RWPE2 (cell line): ENCODE data around the gene CDH20.

Experiments
- ATAC-seq: fragments of 200-7000 bp; cut with Tn5 transposase; 3 replicates; pipeline ENCODE4 v1.9.1; 2021; ENCODE audit warnings: low read depth
- DNase-seq: peaks from one replicate; pipeline ENCODE4 v3.0.0-alpha.2; 2020; ENCODE audit warnings: low spot score
- H3K27ac ChIP-seq: fragments of 450-650 bp; 2 replicates; pipeline ENCODE4 v1.5.1; 2017; ENCODE audit warnings: mild to moderate bottlenecking; ENCODE audit not compliant: poor library complexity, severe bottlenecking
- H3K27me3 ChIP-seq: fragments of 250-450 bp; sonication (Bioruptor Pico); 2 replicates; pipeline ENCODE4 v1.5.1; 2021; ENCODE audit warnings: mild to moderate bottlenecking, moderate library complexity; ENCODE audit not compliant: insufficient read depth, poor library complexity, severe bottlenecking
- H3K36me3 ChIP-seq: fragments of 250-450 bp; sonication (Bioruptor Pico); 2 replicates; pipeline ENCODE4 v1.5.1; 2020; ENCODE audit warnings: low read depth, mild to moderate bottlenecking, moderate library complexity
- H3K4me1 ChIP-seq: fragments of 250-450 bp; sonication (Bioruptor Pico); 2 replicates; pipeline ENCODE4 v1.5.1; 2021; ENCODE audit warnings: mild to moderate bottlenecking, moderate library complexity; ENCODE audit not compliant: insufficient read depth, poor library complexity, severe bottlenecking
- H3K4me3 ChIP-seq: fragments of 250-450 bp; sonication (Bioruptor Pico); 2 replicates; pipeline ENCODE4 v1.5.1; 2021; ENCODE audit warnings: mild to moderate bottlenecking, moderate library complexity; ENCODE audit not compliant: severe bottlenecking
- H3K9me3 ChIP-seq: fragments of 250-450 bp; sonication (Bioruptor Pico); 2 replicates; pipeline ENCODE4 v1.5.1; 2021; ENCODE audit warnings: mild to moderate bottlenecking, moderate library complexity; ENCODE audit not compliant: severe bottlenecking
- TF ChIP-seq, protein P1 (sequence below): fragments of 450-650 bp; IDR thresholded peaks from one replicate; pipeline ENCODE4 v1.5.1; 2017; ENCODE audit warnings: mild to moderate bottlenecking, moderate library complexity; ENCODE audit not compliant: poor library complexity, severe bottlenecking

Gene CDH20

DNA sequence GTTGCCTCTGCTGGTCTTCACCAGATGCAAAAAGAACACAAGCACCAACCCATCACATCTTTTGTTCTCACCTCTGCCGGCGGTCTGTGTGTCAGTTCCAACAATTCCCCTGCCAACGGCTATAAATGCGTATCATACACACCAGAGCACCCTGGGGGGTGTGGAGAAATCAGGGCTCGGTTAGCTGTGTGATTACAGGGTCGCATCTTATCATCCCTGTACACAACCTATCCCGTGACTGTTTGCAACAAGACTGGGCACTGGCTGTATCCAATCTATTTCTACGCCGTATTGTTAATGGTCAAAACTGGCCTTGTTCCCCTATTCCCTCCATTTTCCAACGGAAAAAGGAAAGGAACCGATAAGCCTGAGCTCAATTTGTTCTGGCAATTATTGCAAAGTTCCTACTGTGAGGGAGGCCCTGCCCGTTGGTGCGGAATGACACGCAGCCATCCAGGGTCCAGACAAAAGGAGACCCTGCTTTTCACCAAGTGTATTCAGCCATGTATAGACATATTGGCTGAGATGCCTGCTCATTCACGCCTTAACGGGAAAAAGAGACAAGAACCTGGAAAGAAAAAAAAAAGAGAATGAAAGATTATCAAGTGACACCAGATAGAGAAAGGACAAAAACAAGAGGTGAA, 136.9 kb downstream of the CDH20 start:
- Histone ChIP-seq H3K4me1 (no peaks in the 10 kb centered on the region), H3K36me3 (no peaks in the 10 kb centered on the region), H3K27me3 (peaks cover 24% of the 10 kb centered on the region), H3K4me3 (no peak overlapping the region), H3K9me3 (no peaks in the 10 kb centered on the region), H3K27ac (no peak overlapping the region)
- DNase-seq = no peak
- TF ChIP-seq, protein P1, sequence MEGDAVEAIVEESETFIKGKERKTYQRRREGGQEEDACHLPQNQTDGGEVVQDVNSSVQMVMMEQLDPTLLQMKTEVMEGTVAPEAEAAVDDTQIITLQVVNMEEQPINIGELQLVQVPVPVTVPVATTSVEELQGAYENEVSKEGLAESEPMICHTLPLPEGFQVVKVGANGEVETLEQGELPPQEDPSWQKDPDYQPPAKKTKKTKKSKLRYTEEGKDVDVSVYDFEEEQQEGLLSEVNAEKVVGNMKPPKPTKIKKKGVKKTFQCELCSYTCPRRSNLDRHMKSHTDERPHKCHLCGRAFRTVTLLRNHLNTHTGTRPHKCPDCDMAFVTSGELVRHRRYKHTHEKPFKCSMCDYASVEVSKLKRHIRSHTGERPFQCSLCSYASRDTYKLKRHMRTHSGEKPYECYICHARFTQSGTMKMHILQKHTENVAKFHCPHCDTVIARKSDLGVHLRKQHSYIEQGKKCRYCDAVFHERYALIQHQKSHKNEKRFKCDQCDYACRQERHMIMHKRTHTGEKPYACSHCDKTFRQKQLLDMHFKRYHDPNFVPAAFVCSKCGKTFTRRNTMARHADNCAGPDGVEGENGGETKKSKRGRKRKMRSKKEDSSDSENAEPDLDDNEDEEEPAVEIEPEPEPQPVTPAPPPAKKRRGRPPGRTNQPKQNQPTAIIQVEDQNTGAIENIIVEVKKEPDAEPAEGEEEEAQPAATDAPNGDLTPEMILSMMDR = no peak
- ATAC-seq = no peak

DNA sequence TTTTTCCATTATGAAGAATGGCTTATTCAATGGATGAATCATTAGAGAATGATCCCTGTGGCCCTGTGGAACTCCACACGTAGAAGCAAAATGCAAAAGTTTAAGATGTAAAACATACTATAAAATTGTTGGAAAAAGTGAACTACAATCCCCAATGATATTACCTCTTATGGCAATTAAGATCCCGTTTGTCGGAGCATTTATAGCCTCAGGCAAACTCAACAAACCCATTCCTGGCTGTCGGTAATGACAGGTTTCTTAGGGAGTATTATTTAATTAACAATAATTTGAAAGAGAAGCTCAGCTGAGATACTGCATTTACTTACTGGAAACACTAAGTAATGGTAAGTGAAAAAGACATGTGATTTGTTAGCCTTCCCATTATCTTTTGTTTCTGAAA, 138.3 kb downstream of the CDH20 start:
- ATAC-seq (no peak), DNase-seq (no peak)
- TF ChIP-seq, protein P1 = no peak
- Histone ChIP-seq H3K4me3 (no peak overlapping the region), H3K4me1 (no peaks in the 10 kb centered on the region), H3K27me3 (peaks cover 24% of the 10 kb centered on the region), H3K27ac (no peak overlapping the region), H3K9me3 (no peaks in the 10 kb centered on the region), H3K36me3 (no peaks in the 10 kb centered on the region)

DNA sequence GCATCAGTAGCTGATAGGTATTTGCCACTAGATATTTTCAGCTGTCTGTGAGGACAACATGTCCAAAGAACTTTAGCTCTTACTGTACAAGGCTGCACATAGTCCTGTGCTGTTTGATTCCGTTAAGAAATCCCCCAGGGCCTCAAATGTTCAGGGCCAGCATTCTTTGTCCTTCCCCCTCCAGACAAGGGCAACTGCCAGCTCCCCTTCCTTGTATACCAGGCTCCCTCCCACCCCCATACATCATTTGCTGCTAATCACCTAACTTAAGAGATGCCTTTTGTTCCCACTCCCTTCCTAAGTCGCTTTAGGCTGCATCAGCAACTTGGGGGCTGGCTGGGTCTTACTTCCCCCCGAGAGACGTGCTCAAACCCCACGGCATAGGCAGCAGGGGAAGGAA, 138.7 kb downstream of the CDH20 start:
- Histone ChIP-seq H3K36me3 (no peaks in the 10 kb centered on the region), H3K27me3 (peaks cover 24% of the 10 kb centered on the region), H3K4me1 (no peaks in the 10 kb centered on the region), H3K27ac (no peak overlapping the region), H3K9me3 (no peaks in the 10 kb centered on the region), H3K4me3 (no peak overlapping the region)
- no peak for DNase-seq
- ATAC-seq = no peak
- TF ChIP-seq, protein P1 = no peak

DNA sequence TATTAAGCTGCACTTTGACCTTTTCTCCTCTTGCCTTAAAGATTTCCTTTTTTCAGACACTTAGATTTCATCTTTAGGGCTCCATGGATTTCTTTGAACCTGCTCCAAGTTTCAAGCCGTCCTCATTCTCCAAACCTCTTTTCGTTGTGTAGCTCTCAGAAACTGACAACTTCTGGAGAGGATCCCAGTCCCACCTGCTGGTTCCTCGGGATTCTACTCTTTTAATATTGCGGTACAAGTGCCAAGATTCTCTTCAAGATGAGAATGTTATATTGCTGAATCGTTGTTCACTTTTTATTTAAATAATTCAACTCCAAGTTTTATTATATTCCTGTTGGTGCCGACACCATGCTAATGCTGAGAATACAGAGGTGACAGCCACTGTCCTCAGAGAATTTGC, 141.1 kb downstream of the CDH20 start:
- Histone ChIP-seq H3K27me3 (peaks cover 24% of the 10 kb centered on the region), H3K27ac (no peak overlapping the region)
- TF ChIP-seq, protein P1 = no peak

DNA sequence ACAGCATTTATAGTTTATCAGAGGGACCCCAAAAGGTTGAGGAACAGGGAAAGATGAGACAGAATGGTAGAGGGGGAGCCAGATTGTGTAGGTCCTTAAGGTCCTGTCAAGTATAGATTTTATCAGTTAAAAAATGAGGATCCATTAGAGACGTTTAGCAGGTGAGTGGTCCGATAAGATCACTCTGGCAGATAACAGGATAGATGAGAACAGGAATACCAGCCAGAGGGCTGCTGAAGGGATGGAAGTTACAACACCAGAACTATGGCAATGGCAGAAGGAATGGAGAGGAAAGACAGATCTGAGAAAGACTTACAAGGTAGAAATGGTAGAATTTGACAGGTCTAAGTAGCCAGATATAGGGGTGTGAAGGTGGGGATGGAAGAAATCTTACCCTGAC, 141.7 kb downstream of the CDH20 start:
- no peak overlapping the region for H3K4me3 ChIP-seq
- no peaks in the 10 kb centered on the region for H3K36me3 ChIP-seq
- no peaks in the 10 kb centered on the region for H3K9me3 ChIP-seq
- peaks cover 24% of the 10 kb centered on the region for H3K27me3 ChIP-seq
- H3K27ac ChIP-seq = no peak overlapping the region
- DNase-seq (no peak), ATAC-seq (no peak)
- TF ChIP-seq, protein P1 = no peak
- H3K4me1 ChIP-seq = no peaks in the 10 kb centered on the region

More for the DNA sequence above, 141.1 kb downstream of the CDH20 start:
- H3K4me3 ChIP-seq = no peak overlapping the region
- DNase-seq (no peak), ATAC-seq (no peak)
- H3K4me1 ChIP-seq = no peaks in the 10 kb centered on the region
- no peaks in the 10 kb centered on the region for H3K36me3 ChIP-seq
- H3K9me3 ChIP-seq = no peaks in the 10 kb centered on the region
